Measurements from ENCODE around the gene SERPINA5. TPM values are rescaled to one million over a fixed set of nuclear protein-coding genes. Genes with fewer than 3 reads are reported as not detected.

SERPINA5 gene
- total and polyA plus RNA-seq, 7 donors: 2.6 to 107 (median 16.3) TPM

GRCh38 chr14:94611179-94611578 is 30.0 kb downstream of the SERPINA5 start:
- Histone ChIP-seq H3K27ac (no peak overlapping the region), H3K27me3 (ENCODE audit: insufficient read depth in 3 of 3, low read length in 2 of 3) (peaks cover 0 to under 1% (median 0%) of the 10 kb centered on the region in 3 donors), H3K9me3 (peaks cover 4% of the 10 kb centered on the region), H3K36me3 (ENCODE audit: insufficient read depth in 1 of 2, low read depth in 1 of 2) (no peaks in the 10 kb centered on the region), H3K4me1 (peaks cover 5% of the 10 kb centered on the region), H3K4me3 (no peak overlapping the region)
- no peak for DNase-seq
- intact Hi-C loops (cut with DNase I): no loop called here
- WGBS, 3 donors: 90 to 97% (median 93%) methylated on average over 5 of the region's 5 CpGs
- TF ChIP-seq, protein P1, sequence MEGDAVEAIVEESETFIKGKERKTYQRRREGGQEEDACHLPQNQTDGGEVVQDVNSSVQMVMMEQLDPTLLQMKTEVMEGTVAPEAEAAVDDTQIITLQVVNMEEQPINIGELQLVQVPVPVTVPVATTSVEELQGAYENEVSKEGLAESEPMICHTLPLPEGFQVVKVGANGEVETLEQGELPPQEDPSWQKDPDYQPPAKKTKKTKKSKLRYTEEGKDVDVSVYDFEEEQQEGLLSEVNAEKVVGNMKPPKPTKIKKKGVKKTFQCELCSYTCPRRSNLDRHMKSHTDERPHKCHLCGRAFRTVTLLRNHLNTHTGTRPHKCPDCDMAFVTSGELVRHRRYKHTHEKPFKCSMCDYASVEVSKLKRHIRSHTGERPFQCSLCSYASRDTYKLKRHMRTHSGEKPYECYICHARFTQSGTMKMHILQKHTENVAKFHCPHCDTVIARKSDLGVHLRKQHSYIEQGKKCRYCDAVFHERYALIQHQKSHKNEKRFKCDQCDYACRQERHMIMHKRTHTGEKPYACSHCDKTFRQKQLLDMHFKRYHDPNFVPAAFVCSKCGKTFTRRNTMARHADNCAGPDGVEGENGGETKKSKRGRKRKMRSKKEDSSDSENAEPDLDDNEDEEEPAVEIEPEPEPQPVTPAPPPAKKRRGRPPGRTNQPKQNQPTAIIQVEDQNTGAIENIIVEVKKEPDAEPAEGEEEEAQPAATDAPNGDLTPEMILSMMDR (IDR thresholded peaks at IDR 0.05): no peak
- ATAC-seq: no peak

DNA sequence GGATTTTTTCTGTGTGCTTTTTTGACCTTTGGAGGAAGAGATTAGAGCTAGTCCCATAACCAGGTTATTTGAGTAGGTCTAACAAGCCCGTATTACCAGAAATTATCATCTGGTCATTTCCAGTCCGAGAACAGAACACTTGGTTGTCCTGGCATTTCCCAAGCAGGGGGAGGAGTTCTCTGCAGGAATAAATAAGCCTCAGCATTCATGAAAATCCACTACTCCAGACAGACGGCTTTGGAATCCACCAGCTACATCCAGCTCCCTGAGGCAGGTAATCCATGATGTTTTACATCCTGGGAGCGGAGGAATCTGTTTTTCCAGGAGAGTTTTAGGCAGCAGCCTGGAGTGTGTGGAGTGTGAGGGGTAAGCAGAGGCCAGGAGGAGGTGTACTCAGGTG is 30.9 kb downstream of the SERPINA5 start, which contains the start of gene SERPINA3:
SERPINA3 (plus strand) TSS at position 218 of the 400 bp plus-strand sequence. CDS start 2,051 bp downstream, outside the sequence.
- no peak for DNase-seq
- intact Hi-C loops (cut with DNase I): no loop called here
- H3K27ac ChIP-seq: no peak within 1 kb of the TSS
- 40 to 45% (median 42%) methylated on average over 4 of the region's 4 CpGs for WGBS, 3 donors
- peaks cover 0 to 2% (median 0%) of the 10 kb centered on the region in 3 donors for H3K27me3 ChIP-seq (ENCODE audit: insufficient read depth in 3 of 3, low read length in 2 of 3)
- ATAC-seq: peak in 3 of 4 donors; percentile 27 to 58 (median 42)
- H3K4me3 ChIP-seq: no peak within 1 kb of the TSS
- H3K9me3 ChIP-seq: peaks cover 4% of the 10 kb centered on the region
- H3K36me3 ChIP-seq (ENCODE audit: insufficient read depth in 1 of 2, low read depth in 1 of 2): no peaks in the 10 kb centered on the region
- H3K4me1 ChIP-seq: no peaks in the 10 kb centered on the region
- TF ChIP-seq, protein P1 (IDR thresholded peaks at IDR 0.05): no peak

- peaks cover 0 to 2% (median 0%) of the 10 kb centered on the region in 3 donors for H3K27me3 ChIP-seq (ENCODE audit: insufficient read depth in 3 of 3, low read length in 2 of 3)
- intact Hi-C loops (cut with DNase I): no loop called here
- TF ChIP-seq, protein P1 (IDR thresholded peaks at IDR 0.05): no peak
- WGBS, 3 donors: 48 to 54% (median 48%) methylated on average over 9 of the region's 9 CpGs
- H3K4me1 ChIP-seq: no peaks in the 10 kb centered on the region
- H3K27ac ChIP-seq: no peak overlapping the region
- no peak overlapping the region for H3K4me3 ChIP-seq
- H3K36me3 ChIP-seq (ENCODE audit: insufficient read depth in 1 of 2, low read depth in 1 of 2): no peaks in the 10 kb centered on the region
- H3K9me3 ChIP-seq: peaks cover 8% of the 10 kb centered on the region
- DNase-seq (no peak), ATAC-seq (peak in 1 of 4 donors; percentile 45)
These were observed 31.6 kb downstream of the SERPINA5 start for GRCh38 chr14:94612580-94613554.

DNA sequence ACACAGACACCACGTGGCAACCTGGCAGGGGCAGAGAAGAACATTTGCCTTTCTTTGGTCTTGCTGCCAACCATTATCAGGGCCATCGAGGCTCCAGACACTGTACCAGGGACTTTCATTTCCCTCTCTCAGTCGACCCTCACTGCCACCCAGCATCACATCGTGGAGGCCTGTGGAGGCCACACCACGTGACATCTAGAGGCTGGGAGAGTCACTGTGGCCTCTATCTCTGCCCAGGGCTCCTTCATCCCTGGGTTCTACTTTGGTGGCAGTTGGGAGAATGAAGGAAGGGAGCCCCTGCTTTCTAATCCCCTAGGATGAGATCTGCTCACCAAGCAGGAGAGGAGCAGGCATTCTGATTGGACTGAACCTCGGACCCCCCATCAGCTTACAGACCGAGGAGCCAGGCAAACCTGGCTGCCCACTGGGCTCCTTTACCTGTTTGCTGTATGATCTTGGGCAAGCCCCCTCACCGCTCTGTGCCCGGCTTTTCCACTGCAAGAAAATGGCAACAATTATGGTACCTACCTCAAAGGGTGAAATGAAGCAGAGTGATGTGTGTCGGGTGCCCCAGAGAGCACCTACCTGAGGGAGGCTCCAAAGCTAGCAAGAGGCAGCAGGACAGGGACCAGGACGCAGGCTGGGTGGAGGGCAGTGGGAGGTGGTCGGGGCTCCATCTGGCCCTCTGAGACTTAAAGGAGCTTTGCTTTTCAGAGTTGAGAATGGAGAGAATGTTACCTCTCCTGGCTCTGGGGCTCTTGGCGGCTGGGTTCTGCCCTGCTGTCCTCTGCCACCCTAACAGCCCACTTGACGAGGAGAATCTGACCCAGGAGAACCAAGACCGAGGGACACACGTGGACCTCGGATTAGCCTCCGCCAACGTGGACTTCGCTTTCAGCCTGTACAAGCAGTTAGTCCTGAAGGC is 32.8 kb downstream of the SERPINA5 start:
- H3K27me3 ChIP-seq (ENCODE audit: insufficient read depth in 3 of 3, low read length in 2 of 3): peaks cover 0 to 2% (median 0%) of the 10 kb centered on the region in 3 donors
- WGBS, 3 donors: 81 to 86% (median 82%) methylated on average over 20 of the region's 20 CpGs
- no peaks in the 10 kb centered on the region for H3K36me3 ChIP-seq (ENCODE audit: insufficient read depth in 1 of 2, low read depth in 1 of 2)
- peaks cover 17% of the 10 kb centered on the region for H3K9me3 ChIP-seq
- ATAC-seq: no peak
- H3K4me1 ChIP-seq: no peaks in the 10 kb centered on the region
- TF ChIP-seq, protein P1 (IDR thresholded peaks at IDR 0.05): no peak
- no peak overlapping the region for H3K27ac ChIP-seq
- no peak overlapping the region for H3K4me3 ChIP-seq
- intact Hi-C loops (cut with DNase I): no loop called here
- no peak for DNase-seq

Measured in psoas muscle (tissue), 8 donors.